Forelimb muscle (tissue), 1 donor: Measurements from ENCODE around the gene ITGAL. TPM values are rescaled to one million over a fixed set of nuclear protein-coding genes. Genes with fewer than 3 reads are reported as not detected.
A peak's percentile ranks its signal among the peaks of the same experiment; 100 is the strongest.
"Not testable (repeated sequence)": the region's sequence is repeated elsewhere in the genome, so short reads cannot be mapped to it uniquely, and the experiment has no call there.

ENCODE experiments used
- DNase-seq: peaks from one replicate; pipeline ENCODE4 v3.0.0-alpha.2; 2013; ENCODE audit warnings: low read depth
- polyA plus RNA-seq: library from polyadenylated mRNA; unstranded; fragments of 120-200 nt; gene quantifications from one replicate; pipeline ENCODE4 v1.2.1, GENCODE V29; 2013; ENCODE audit not compliant: insufficient read length

Gene ITGAL
- polyA plus RNA-seq, 1 donor = 2.5 TPM

DNA sequence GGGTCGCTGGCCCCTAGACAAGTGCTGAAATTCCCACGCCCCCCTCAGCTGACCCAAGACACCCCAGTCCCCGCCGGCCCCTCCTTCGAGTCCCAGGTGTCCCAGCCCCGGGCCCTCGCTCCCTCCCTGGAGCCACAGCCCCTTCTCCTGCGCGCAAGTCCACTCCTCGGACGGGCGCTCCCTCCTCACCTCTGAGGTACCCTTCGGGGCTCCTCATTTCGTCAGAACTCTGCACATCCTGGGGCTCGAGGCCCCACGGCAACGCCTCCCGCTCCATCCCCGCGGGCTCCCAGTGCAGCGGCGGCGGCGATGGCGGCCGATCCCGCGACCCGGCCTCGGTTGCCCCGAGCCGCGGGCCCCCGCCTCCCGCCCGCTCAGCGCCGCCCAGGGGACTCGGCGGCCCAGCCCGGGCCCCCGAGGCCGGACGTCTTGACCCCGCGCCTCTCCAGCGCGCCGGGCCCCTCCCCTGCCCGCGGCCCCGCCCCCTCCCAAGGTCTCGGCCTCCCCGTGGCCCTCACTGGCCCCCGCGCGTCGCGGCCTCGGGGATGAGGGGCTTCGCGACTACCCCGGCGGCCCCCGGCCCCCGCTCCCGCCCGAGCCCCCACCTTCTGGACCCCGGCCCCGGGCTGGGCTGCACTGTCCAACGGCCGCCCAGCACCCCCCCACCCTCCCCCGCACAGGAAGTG, 53.7 kb downstream of the ITGAL start, which contains the start of gene ZNF768:
Gene ZNF768 (minus strand): TSS at position 430 of the 686 bp plus-strand sequence. CDS start 153 bp downstream, at position 277.
- no peak for DNase-seq

DNA sequence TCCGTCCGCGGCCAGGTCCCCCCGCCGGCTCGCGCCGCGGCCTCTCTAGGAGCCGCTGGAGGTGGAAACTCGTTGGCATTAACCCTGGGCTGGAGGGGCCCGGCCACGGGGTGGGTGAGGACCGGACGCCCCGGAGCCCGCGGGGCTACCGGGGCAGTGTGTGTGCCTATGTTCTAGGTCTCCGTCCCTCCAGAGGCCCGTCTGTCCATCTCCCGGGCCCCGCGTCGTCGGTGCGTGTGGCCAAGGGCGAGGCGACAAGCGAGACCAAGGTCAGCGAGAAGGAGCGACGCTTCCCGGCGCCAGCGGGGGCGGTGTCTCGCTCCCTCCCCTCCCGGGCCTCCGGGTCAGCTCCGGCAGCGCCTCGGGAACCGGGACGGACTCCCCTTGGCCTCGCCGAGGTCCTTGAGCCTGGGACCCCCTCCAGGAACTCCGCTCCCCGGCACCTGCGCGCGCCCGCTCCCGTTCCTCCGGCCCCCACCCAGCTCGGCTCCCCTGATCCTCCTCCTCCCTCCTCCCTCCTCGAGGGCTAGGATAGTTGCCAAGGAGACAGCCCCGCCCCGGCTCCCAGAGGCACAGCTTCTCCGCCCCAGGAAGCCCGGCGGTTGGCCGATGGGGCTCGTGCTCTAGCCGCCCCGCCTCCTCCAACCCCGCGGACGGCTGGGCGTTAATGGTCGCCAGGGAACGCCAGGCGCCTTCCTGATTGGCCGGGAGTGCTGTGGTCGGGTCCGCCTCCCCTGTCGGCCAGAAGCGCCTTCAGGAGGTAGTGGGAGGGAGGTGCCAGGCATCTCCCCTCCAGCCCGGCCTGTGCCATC, 54.5 kb downstream of the ITGAL start:
- DNase-seq = peak; percentile 89

- DNase-seq = no peak
These were observed 55.2 kb downstream of the ITGAL start for GRCh38 chr16:30527635-30528178.

DNA sequence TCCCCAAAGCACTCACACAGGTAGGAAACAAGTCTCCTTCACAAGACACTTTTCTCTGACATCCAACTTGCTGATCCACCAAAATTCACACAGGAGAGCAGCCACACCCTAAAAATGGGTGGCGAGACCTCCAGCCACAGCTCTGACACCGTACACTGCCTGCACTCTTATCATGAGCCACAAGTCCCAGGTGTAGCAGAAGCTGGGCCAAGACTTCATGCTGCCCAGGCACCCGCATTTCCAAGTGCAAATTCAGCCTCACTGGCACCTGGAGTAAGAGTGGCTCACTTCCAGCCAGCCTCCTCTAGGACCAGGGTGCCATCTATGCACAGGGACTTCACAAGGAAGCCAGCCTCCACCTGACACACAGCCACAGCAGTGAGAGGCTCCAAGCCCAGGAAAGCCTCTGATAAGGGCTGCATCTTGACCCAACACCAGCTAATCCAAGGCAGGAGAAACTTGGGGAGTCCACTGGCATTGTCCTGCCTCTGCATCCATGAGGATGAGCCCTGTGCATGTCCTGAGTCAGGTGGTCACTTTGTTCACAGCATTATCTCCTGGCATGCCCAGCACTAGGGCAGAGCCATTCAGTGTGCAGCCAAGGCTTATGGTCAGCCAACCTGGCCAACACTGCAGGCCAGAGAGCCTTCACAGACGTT, 56.4 kb downstream of the ITGAL start:
- DNase-seq = no peak

DNA sequence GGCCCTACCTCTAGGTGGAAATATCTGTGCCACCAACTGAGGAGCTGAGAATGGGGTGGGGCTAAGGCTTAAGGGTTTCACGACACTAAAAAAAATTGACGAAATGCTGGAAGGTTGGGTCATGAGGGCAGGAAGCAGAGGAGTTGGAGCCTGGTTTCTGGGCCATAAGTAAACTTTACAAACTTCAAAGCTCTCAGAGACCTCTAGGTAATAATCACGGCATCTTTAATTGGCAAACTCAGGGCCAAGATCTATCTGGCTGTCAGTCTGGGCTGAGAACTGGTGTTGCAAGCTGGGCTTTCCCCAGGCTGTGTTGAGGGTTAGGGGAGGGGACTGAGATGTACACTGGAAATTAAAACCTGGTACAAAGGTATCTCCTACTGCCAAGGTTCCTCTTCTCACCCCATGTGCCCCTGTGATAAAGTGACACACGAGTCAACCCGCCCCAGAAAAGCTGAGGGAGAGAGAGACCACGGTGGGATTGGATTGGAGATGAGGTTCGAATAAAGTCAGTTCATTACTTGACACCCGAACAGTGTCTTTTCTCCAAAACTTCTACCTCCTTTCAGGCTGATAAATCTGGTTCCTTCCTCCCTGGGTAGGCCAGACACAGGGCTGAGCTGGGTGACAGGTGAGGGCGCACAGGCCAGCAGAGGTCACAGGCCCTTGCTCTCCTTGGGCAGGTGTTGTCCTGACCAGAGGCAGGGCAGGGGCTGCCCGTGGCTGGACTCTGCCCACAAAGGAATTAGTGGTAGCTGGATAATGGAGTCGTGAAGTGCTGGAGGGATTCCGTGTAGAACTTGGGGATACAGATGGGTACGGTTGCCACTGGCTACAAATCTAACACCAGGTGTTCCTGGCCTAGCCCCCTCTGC, 57.9 kb downstream of the ITGAL start:
- DNase-seq = no peak

DNA sequence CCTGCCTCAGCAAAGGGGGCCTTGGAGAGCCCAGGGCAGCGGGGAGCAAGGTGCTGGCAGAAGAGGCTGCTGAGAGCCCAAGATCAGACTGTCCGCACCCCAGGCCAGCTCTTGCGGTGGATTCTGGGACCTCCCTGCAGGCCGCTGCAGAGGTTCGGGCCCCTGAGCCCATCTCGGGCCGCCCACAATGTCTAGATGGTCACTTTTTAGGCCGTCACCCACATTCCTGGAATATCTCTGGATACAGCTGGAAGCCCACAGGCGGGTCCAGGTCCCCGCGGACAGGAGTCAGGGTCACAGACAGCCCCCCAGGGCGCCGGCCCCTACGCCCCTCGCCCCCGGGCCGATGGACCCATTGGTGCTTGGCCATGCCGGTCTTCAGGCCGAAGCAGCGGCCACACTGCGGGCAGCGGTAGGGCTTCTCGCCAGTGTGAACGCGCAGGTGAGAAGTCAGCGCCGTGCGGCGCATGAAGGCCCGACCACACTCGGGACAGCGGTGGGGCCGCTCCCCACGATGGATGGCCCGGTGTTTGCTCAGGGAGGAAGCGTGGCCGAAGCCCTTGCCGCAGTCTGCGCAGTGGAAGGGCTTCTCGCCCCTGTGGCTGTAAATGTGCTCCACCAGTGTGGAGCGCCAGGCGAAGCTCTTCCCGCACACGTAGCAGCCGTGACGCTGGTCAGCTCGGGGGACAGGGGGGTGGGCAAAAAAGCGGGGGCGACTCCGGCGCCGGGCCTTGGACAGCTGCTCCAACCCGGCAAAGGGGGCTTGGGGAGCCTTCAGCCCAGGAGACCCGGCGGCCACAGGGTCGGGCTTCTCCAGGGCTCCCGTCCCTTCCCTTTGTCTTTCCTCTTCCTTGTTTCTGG, 60.0 kb downstream of the ITGAL start:
- DNase-seq = no peak

GRCh38 chr16:30533146-30533522, 60.6 kb downstream of the ITGAL start:
- DNase-seq = no peak

- no peak for DNase-seq
These were observed 61.3 kb downstream of the ITGAL start for GRCh38 chr16:30533748-30534367.

DNA sequence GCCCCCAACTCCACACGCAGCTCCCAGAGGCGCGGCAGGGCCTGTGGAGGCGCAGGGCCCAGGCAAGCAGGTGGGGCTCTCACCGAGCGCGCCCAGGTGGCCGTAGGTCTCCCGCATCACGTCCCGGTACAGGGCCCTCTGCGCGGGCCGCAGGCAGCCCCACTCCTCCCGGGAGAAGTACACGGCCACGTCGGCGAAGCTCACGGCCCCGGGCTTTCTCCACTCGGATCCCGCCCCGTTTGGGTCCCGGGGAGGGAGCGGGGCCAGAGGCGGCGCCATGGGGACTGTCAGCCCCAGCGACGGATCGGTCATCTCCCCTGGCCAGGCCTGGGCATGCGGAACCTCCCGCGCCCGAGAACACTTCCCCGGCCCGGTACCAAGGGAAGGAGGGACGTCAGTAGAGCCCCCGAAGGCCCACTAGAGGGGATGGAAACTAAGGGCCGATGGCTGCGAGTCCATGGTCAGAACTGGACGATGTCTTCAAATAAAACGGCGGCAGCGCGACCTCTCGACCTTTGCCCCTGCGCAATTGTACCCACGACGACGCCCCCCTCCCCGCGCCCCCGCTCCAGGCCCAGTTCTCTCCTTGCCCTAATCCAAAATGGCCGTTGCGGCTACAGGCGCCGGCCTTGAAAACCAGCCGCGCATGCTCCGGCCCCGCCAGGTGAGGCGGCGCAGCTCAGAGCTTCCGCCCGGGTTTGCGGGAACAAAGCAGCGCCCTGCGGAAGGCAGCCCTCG, 62.0 kb downstream of the ITGAL start, which contains the start of gene ZNF747:
Gene ZNF747 (minus strand): TSS at position 491 of the 738 bp plus-strand sequence. CDS start 179 bp downstream, at position 312.
- peak; percentile 82 for DNase-seq

GRCh38 chr16:30535106-30535776, 62.7 kb downstream of the ITGAL start:
- no peak for DNase-seq

DNA sequence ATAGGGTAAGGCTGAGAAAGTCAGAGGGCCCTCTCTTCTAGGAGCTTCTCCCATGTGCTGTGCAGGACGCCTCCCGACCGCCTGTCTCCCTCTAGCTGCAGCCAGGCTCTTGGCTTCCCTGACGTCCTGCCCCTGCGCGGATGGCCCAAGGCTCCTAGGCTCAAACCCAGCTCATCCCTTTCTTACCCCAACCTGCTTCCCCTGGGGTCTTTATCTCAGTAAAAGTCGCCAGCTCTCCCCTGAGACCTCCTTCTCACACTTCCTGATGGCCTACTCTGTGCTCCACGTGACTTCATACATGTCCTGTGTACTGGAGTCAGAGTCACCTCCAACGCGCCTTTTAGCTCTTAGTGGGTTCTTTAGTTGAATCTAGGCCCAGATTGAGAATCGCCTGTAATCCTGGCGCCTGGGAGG, 63.2 kb downstream of the ITGAL start:
- DNase-seq = no peak

- DNase-seq = not testable (repeated sequence)
These were observed 64.0 kb downstream of the ITGAL start for GRCh38 chr16:30536391-30537024.

DNA sequence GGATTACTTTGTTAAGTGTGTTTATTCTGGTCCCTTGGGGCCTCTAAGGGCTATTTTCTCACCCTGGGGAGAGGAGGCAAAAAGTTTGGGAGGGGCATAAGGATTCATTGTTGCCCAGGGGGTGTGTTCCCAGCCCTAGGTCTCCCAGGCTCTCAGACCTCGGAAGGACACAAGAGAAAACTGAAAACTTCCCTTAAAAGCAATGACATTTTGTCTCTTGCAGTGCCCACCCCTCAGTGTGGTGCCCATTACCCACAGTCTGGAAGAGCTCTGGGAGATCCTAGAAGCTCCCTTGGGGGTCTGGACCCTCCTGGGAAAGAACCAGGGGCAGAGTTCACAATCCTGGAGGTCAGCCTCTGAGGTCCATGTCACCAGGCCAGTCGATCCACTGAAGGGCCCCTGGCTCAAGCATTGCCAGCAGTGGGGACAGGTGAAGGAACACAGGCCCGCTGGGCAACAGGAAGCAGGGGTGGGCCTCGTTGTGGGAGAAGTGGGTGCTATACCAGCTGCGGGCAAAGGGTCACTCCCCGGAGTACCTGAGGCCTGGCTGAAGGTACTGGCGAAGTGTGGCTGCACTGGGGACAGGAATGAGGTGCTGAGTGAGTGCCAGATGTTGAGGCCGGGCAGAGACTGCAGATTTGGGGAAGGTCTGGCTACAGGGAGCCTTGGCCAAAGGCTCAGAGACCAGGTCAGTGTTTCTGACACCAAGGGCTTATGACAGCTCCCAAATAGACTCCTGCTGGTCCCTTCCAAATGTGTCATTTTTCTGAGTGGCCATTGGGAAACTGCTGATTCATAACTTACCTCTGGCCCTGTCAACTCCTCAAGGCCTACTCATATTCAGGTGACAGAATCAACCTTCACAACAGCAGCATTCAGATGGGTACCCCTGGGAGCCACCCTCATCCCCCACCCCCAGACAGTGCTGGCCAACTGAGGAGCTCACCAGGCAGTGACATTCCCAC, 66.7 kb downstream of the ITGAL start:
- no peak for DNase-seq

GRCh38 chr16:30539986-30540526, 67.5 kb downstream of the ITGAL start:
- DNase-seq = not testable (repeated sequence)

- DNase-seq = not testable (repeated sequence)
These were observed 68.4 kb downstream of the ITGAL start for GRCh38 chr16:30540916-30541464.
